Central memory CD4-positive, alpha-beta T cell (primary cell): Measurements from ENCODE around the gene PLET1.

Experiments used
- DNase-seq: peaks from one replicate; pipeline ENCODE4 v3.0.0; 2022

Gene PLET1

GRCh38 chr11:112280268-112281126, 19.8 kb upstream of the PLET1 start:
- DNase-seq, result peak; percentile 74

GRCh38 chr11:112279901-112280267, 19.2 kb upstream of the PLET1 start:
- peak; percentile 63 for DNase-seq

GRCh38 chr11:112278803-112279202, 18.1 kb upstream of the PLET1 start:
- no peak for DNase-seq

GRCh38 chr11:112277941-112278340, 17.3 kb upstream of the PLET1 start:
- no peak for DNase-seq

GRCh38 chr11:112277029-112277428, 16.4 kb upstream of the PLET1 start:
- no peak for DNase-seq

- no peak for DNase-seq
Measured at GRCh38 chr11:112274007-112274783, 13.5 kb upstream of the PLET1 start.

- DNase-seq, result no peak
Measured at GRCh38 chr11:112273066-112273465, 12.4 kb upstream of the PLET1 start.

GRCh38 chr11:112271242-112271641, 10.6 kb upstream of the PLET1 start:
- DNase-seq, result no peak

- DNase-seq, result no peak
Measured at GRCh38 chr11:112270551-112271180, 10.0 kb upstream of the PLET1 start.

GRCh38 chr11:112269139-112269538, 8.5 kb upstream of the PLET1 start:
- no peak for DNase-seq

GRCh38 chr11:112268406-112268805, 7.7 kb upstream of the PLET1 start:
- no peak for DNase-seq

- no peak for DNase-seq
Measured at GRCh38 chr11:112267188-112267591, 6.5 kb upstream of the PLET1 start.

- no peak for DNase-seq
Measured at GRCh38 chr11:112266410-112266778, 5.7 kb upstream of the PLET1 start.

- no peak for DNase-seq
Measured at GRCh38 chr11:112265659-112266409, 5.2 kb upstream of the PLET1 start.

GRCh38 chr11:112255067-112255720, 5.5 kb downstream of the PLET1 start:
- no peak for DNase-seq

- no peak for DNase-seq
Measured at GRCh38 chr11:112253605-112254242, 6.9 kb downstream of the PLET1 start.

- no peak for DNase-seq
Measured at GRCh38 chr11:112249871-112250610, 10.6 kb downstream of the PLET1 start.

GRCh38 chr11:112248201-112248600, 12.5 kb downstream of the PLET1 start:
- DNase-seq, result no peak

- no peak for DNase-seq
Measured at GRCh38 chr11:112247201-112247600, 13.5 kb downstream of the PLET1 start.

- DNase-seq, result no peak
Measured at GRCh38 chr11:112241486-112241885, 19.2 kb downstream of the PLET1 start.

GRCh38 chr11:112238041-112238440, 22.6 kb downstream of the PLET1 start:
- DNase-seq, result no peak
